ENCODE results near the gene MPP4. TPM values are rescaled to one million over a fixed set of nuclear protein-coding genes. Genes with fewer than 3 reads are reported as not detected.

The MPP4 gene
- polyA plus RNA-seq: under 1 TPM in 1 of 2 donors, not detected in 1; 0.01 TPM

DNA sequence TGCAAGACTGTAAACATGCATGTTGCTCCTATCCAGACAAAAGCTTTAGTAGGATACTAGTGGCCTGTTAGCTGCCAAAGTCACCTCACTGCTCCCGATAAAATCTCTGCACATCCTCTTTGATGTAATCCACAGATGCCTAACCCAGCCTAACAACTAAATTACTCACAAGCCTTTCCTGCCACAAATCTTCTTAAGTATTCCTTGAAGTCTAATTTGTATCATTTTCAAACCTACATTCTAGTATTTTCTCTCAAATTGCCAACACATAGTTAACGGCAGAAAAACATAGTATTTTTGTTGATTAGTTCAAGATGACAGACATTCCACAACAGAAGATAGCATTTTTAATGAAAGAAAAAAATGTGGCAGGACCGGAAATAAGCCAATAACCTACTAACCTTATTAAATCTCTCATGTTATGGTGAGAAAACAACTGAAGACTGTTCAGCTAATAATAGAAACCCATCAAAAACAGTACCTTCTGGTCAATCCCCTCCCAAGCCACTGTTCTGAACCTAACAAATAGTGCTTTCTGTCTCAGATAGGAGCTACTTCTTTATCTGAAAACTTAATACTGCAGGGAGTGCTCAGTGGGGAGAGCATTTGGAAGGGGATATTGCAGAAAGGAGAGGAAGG is at the start of gene MPP4:
Gene MPP4, minus strand, starts transcription at position 57 of the 639 bp plus-strand sequence. CDS start 4,690 bp downstream, outside the sequence.
- no peaks in the 10 kb centered on the region for H3K9me3 ChIP-seq (ENCODE audit: control insufficient read depth in 2 of 2, insufficient read depth in 1 of 2, low read depth in 1 of 2, low read length in 1 of 2)
- H3K27me3 ChIP-seq (ENCODE audit: control insufficient read depth in 1 of 2, insufficient read depth in 2 of 2, low read length in 2 of 2): no peaks in the 10 kb centered on the region
- WGBS, 2 donors: 49 to 59% methylated on average over 3 of the region's 3 CpGs
- no peak within 1 kb of the TSS for H3K27ac ChIP-seq (ENCODE audit: low read depth in 2 of 2, low read length in 1 of 2)
- no peaks in the 10 kb centered on the region for H3K4me1 ChIP-seq (ENCODE audit: control insufficient read depth in 2 of 2, insufficient read depth in 2 of 2, low read length in 1 of 2)
- no peaks in the 10 kb centered on the region for H3K36me3 ChIP-seq (ENCODE audit: control insufficient read depth in 2 of 2, insufficient read depth in 2 of 2, low read length in 1 of 2)
- no peak within 1 kb of the TSS for H3K4me3 ChIP-seq (ENCODE audit: low read depth in 1 of 2, low read length in 2 of 2)

DNA sequence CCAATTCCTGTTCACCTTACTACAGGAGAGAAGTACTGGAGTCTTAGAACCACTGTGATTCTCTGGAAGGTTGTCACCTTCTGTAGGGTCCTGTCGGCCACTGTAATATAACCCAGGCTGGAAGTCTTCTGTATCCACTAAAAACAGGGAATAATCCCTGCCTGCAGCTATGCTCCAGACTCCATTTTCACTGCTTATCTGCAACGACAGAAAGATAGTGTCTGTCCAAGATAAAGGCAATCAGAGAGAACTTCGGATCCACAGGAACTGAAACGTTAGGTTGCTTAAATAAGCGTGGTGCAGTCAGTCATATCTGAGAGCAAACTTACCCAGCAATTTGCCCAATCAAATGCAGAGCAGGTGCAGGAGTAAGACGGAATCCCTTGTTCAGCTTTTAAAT is 48.1 kb upstream of the MPP4 start:
- 74 to 83% methylated on average over 6 of the region's 6 CpGs for WGBS, 2 donors
- H3K36me3 ChIP-seq (ENCODE audit: control insufficient read depth in 2 of 2, insufficient read depth in 2 of 2, low read length in 1 of 2): peaks cover 0 to 1% of the 10 kb centered on the region in 2 donors
- no peak overlapping the region for H3K27ac ChIP-seq (ENCODE audit: low read depth in 2 of 2, low read length in 1 of 2)

GRCh38 chr2:201735486-201735885 is 37.0 kb upstream of the MPP4 start:
- no peak overlapping the region for H3K27ac ChIP-seq (ENCODE audit: low read depth in 2 of 2, low read length in 1 of 2)
- peaks cover 0 to 2% of the 10 kb centered on the region in 2 donors for H3K36me3 ChIP-seq (ENCODE audit: control insufficient read depth in 2 of 2, insufficient read depth in 2 of 2, low read length in 1 of 2)
- no peak overlapping the region for H3K4me3 ChIP-seq (ENCODE audit: low read depth in 1 of 2, low read length in 2 of 2)
- H3K9me3 ChIP-seq (ENCODE audit: control insufficient read depth in 2 of 2, insufficient read depth in 1 of 2, low read depth in 1 of 2, low read length in 1 of 2): no peaks in the 10 kb centered on the region
- H3K4me1 ChIP-seq (ENCODE audit: control insufficient read depth in 2 of 2, insufficient read depth in 2 of 2, low read length in 1 of 2): no peaks in the 10 kb centered on the region
- whole genome bisulfite sequencing, 2 donors: 70 to 76% methylated on average over 2 of the region's 2 CpGs
- no peaks in the 10 kb centered on the region for H3K27me3 ChIP-seq (ENCODE audit: control insufficient read depth in 1 of 2, insufficient read depth in 2 of 2, low read length in 2 of 2)

More for the DNA sequence above, 48.1 kb upstream of the MPP4 start:
- Histone ChIP-seq H3K27me3 (ENCODE audit: control insufficient read depth in 1 of 2, insufficient read depth in 2 of 2, low read length in 2 of 2) (no peaks in the 10 kb centered on the region), H3K4me1 (ENCODE audit: control insufficient read depth in 2 of 2, insufficient read depth in 2 of 2, low read length in 1 of 2) (no peaks in the 10 kb centered on the region), H3K9me3 (ENCODE audit: control insufficient read depth in 2 of 2, insufficient read depth in 1 of 2, low read depth in 1 of 2, low read length in 1 of 2) (no peaks in the 10 kb centered on the region), H3K4me3 (ENCODE audit: low read depth in 1 of 2, low read length in 2 of 2) (no peak overlapping the region)

DNA sequence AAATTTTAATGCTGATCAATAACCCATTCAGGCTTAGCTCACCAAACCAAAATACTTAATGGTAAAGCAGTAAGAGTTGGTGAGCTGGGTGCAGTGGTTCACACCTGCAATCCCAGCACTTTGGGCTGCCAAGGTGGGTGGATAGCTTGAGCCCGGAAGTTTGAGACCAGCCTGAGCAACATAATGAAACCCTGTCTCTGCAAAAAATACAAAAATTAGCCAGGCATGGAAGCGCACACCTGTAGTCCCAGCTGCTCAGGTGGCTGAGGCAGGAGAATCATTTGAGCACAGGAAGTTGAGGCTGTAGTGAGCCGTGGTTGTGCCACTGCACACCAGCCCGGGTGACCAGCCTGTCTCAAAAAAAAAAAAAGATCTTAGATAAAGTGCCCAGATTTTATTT is 35.7 kb upstream of the MPP4 start:
- H3K27ac ChIP-seq (ENCODE audit: low read depth in 2 of 2, low read length in 1 of 2): no peak overlapping the region
- no peak overlapping the region for H3K4me3 ChIP-seq (ENCODE audit: low read depth in 1 of 2, low read length in 2 of 2)
- peaks cover 0 to 2% of the 10 kb centered on the region in 2 donors for H3K36me3 ChIP-seq (ENCODE audit: control insufficient read depth in 2 of 2, insufficient read depth in 2 of 2, low read length in 1 of 2)
- WGBS, 2 donors: 80 to 95% methylated on average over 4 of the region's 4 CpGs
- H3K9me3 ChIP-seq (ENCODE audit: control insufficient read depth in 2 of 2, insufficient read depth in 1 of 2, low read depth in 1 of 2, low read length in 1 of 2): no peaks in the 10 kb centered on the region
- no peaks in the 10 kb centered on the region for H3K27me3 ChIP-seq (ENCODE audit: control insufficient read depth in 1 of 2, insufficient read depth in 2 of 2, low read length in 2 of 2)
- no peaks in the 10 kb centered on the region for H3K4me1 ChIP-seq (ENCODE audit: control insufficient read depth in 2 of 2, insufficient read depth in 2 of 2, low read length in 1 of 2)

DNA sequence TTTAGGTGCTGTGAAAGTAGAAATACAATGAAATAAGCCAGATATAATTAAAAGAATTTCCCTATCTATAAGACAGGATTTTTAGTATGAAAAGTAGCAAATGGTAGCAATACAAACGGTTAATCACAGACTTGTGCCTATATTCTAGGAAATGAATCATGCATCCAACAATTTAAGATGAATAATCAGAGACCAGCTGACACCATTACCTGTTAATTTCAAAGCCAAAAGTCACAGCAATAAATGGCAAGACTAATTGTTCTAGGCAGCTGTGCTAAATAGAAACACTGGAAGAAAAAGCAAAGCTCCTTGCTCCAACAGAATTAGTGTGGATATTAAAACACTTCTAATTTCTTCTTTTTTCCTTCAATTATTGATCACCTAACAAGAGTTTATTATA is 35.1 kb upstream of the MPP4 start:
- H3K4me1 ChIP-seq (ENCODE audit: control insufficient read depth in 2 of 2, insufficient read depth in 2 of 2, low read length in 1 of 2): no peaks in the 10 kb centered on the region
- H3K4me3 ChIP-seq (ENCODE audit: low read depth in 1 of 2, low read length in 2 of 2): no peak overlapping the region
- H3K27me3 ChIP-seq (ENCODE audit: control insufficient read depth in 1 of 2, insufficient read depth in 2 of 2, low read length in 2 of 2): no peaks in the 10 kb centered on the region
- peaks cover 0 to 2% of the 10 kb centered on the region in 2 donors for H3K36me3 ChIP-seq (ENCODE audit: control insufficient read depth in 2 of 2, insufficient read depth in 2 of 2, low read length in 1 of 2)
- 81% methylated on average over 1 of the region's 1 CpG for WGBS, 2 donors
- H3K9me3 ChIP-seq (ENCODE audit: control insufficient read depth in 2 of 2, insufficient read depth in 1 of 2, low read depth in 1 of 2, low read length in 1 of 2): no peaks in the 10 kb centered on the region
- no peak overlapping the region for H3K27ac ChIP-seq (ENCODE audit: low read depth in 2 of 2, low read length in 1 of 2)

DNA sequence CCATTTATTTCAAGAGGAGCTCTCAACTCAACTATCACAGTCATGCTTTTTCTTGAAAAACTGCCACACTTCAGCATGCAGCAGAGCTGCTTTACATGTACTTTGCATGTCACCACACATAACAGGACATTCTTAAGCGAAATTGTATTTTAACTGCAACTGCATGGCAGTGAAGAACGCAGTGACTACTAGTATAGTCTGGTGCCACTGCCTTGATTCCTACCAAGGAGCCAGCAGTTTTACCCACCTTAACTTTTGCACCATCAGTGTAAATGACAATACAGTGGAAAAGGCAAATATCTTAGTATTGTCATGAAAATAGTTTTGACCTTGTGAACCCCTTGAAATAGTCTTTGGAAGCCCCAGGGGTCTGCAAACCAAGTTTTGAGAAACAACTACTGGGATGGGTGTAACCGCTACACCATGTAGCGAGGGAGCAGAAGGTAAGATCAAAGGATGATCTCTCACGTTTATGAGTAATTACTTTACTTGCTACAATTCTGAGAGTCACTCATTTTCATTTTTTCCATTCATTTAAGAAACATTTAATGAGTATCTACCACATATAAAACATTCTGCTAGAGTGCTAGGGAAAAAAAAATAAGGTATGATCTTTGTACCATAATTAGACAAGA is 32.3 kb upstream of the MPP4 start:
- Histone ChIP-seq H3K27me3 (ENCODE audit: control insufficient read depth in 1 of 2, insufficient read depth in 2 of 2, low read length in 2 of 2) (no peaks in the 10 kb centered on the region), H3K4me1 (ENCODE audit: control insufficient read depth in 2 of 2, insufficient read depth in 2 of 2, low read length in 1 of 2) (no peaks in the 10 kb centered on the region), H3K27ac (ENCODE audit: low read depth in 2 of 2, low read length in 1 of 2) (no peak overlapping the region), H3K4me3 (ENCODE audit: low read depth in 1 of 2, low read length in 2 of 2) (no peak overlapping the region), H3K36me3 (ENCODE audit: control insufficient read depth in 2 of 2, insufficient read depth in 2 of 2, low read length in 1 of 2) (peaks cover 5 to 6% of the 10 kb centered on the region in 2 donors), H3K9me3 (ENCODE audit: control insufficient read depth in 2 of 2, insufficient read depth in 1 of 2, low read depth in 1 of 2, low read length in 1 of 2) (no peaks in the 10 kb centered on the region)
- WGBS, 2 donors: 89% methylated on average over 5 of the region's 5 CpGs

GRCh38 chr2:201715459-201715858 is 17.0 kb upstream of the MPP4 start:
- H3K4me3 ChIP-seq (ENCODE audit: low read depth in 1 of 2, low read length in 2 of 2): no peak overlapping the region
- H3K36me3 ChIP-seq (ENCODE audit: control insufficient read depth in 2 of 2, insufficient read depth in 2 of 2, low read length in 1 of 2): peaks cover 8 to 12% of the 10 kb centered on the region in 2 donors
- WGBS, 2 donors: 74 to 92% methylated on average over 6 of the region's 6 CpGs
- no peaks in the 10 kb centered on the region for H3K4me1 ChIP-seq (ENCODE audit: control insufficient read depth in 2 of 2, insufficient read depth in 2 of 2, low read length in 1 of 2)
- no peak overlapping the region for H3K27ac ChIP-seq (ENCODE audit: low read depth in 2 of 2, low read length in 1 of 2)
- no peaks in the 10 kb centered on the region for H3K27me3 ChIP-seq (ENCODE audit: control insufficient read depth in 1 of 2, insufficient read depth in 2 of 2, low read length in 2 of 2)
- no peaks in the 10 kb centered on the region for H3K9me3 ChIP-seq (ENCODE audit: control insufficient read depth in 2 of 2, insufficient read depth in 1 of 2, low read depth in 1 of 2, low read length in 1 of 2)

GRCh38 chr2:201712726-201713125 is 14.3 kb upstream of the MPP4 start:
- Histone ChIP-seq H3K27me3 (ENCODE audit: control insufficient read depth in 1 of 2, insufficient read depth in 2 of 2, low read length in 2 of 2) (no peaks in the 10 kb centered on the region), H3K36me3 (ENCODE audit: control insufficient read depth in 2 of 2, insufficient read depth in 2 of 2, low read length in 1 of 2) (peaks cover 10 to 15% of the 10 kb centered on the region in 2 donors), H3K9me3 (ENCODE audit: control insufficient read depth in 2 of 2, insufficient read depth in 1 of 2, low read depth in 1 of 2, low read length in 1 of 2) (no peaks in the 10 kb centered on the region), H3K4me3 (ENCODE audit: low read depth in 1 of 2, low read length in 2 of 2) (no peak overlapping the region), H3K27ac (ENCODE audit: low read depth in 2 of 2, low read length in 1 of 2) (no peak overlapping the region), H3K4me1 (ENCODE audit: control insufficient read depth in 2 of 2, insufficient read depth in 2 of 2, low read length in 1 of 2) (no peaks in the 10 kb centered on the region)
- 96 to 97% methylated on average over 1 of the region's 1 CpG for WGBS, 2 donors

- Histone ChIP-seq H3K4me1 (ENCODE audit: control insufficient read depth in 2 of 2, insufficient read depth in 2 of 2, low read length in 1 of 2) (no peaks in the 10 kb centered on the region), H3K9me3 (ENCODE audit: control insufficient read depth in 2 of 2, insufficient read depth in 1 of 2, low read depth in 1 of 2, low read length in 1 of 2) (no peaks in the 10 kb centered on the region), H3K36me3 (ENCODE audit: control insufficient read depth in 2 of 2, insufficient read depth in 2 of 2, low read length in 1 of 2) (peaks cover 8 to 10% of the 10 kb centered on the region in 2 donors), H3K4me3 (ENCODE audit: low read depth in 1 of 2, low read length in 2 of 2) (no peak overlapping the region), H3K27ac (ENCODE audit: low read depth in 2 of 2, low read length in 1 of 2) (no peak overlapping the region), H3K27me3 (ENCODE audit: control insufficient read depth in 1 of 2, insufficient read depth in 2 of 2, low read length in 2 of 2) (no peaks in the 10 kb centered on the region)
- 90 to 93% methylated on average over 5 of the region's 5 CpGs for WGBS, 2 donors
Observed at GRCh38 chr2:201709747-201710146, 11.3 kb upstream of the MPP4 start.

- WGBS, 2 donors: 69% methylated on average over 2 of the region's 2 CpGs
- H3K27me3 ChIP-seq (ENCODE audit: control insufficient read depth in 1 of 2, insufficient read depth in 2 of 2, low read length in 2 of 2): no peaks in the 10 kb centered on the region
- H3K4me1 ChIP-seq (ENCODE audit: control insufficient read depth in 2 of 2, insufficient read depth in 2 of 2, low read length in 1 of 2): no peaks in the 10 kb centered on the region
- H3K27ac ChIP-seq (ENCODE audit: low read depth in 2 of 2, low read length in 1 of 2): no peak overlapping the region
- peaks cover 3 to 6% of the 10 kb centered on the region in 2 donors for H3K36me3 ChIP-seq (ENCODE audit: control insufficient read depth in 2 of 2, insufficient read depth in 2 of 2, low read length in 1 of 2)
- no peak overlapping the region for H3K4me3 ChIP-seq (ENCODE audit: low read depth in 1 of 2, low read length in 2 of 2)
- no peaks in the 10 kb centered on the region for H3K9me3 ChIP-seq (ENCODE audit: control insufficient read depth in 2 of 2, insufficient read depth in 1 of 2, low read depth in 1 of 2, low read length in 1 of 2)
Observed at GRCh38 chr2:201709049-201709448, 10.6 kb upstream of the MPP4 start.

All from esophagus (tissue), 2 donors.